MV-4-11 (cell line): Measurements from ENCODE around the gene TBC1D32.
"Not testable (repeated sequence)": the region's sequence is repeated elsewhere in the genome, so short reads cannot be mapped to it uniquely, and the experiment has no call there.

Experiments used
- DNase-seq: peaks from one replicate; lab custom pipeline; 2025; lab: John Stamatoyannopoulos, UW

TBC1D32 gene

GRCh38 chr6:121334299-121335086 is at the start of gene TBC1D32:
TSS of gene TBC1D32 (minus strand) at chr6:121334480. CDS start at chr6:121334430, 50 bp downstream.
- DNase-seq = peak; percentile 88

- DNase-seq = no peak
These were observed 49.2 kb upstream of the TBC1D32 start for GRCh38 chr6:121383478-121383877.

GRCh38 chr6:121382467-121383121 is 48.3 kb upstream of the TBC1D32 start:
- DNase-seq = no peak

GRCh38 chr6:121376411-121376810 is 42.1 kb upstream of the TBC1D32 start:
- no peak for DNase-seq

GRCh38 chr6:121374219-121374618 is 39.9 kb upstream of the TBC1D32 start:
- not testable (repeated sequence) for DNase-seq

- DNase-seq = no peak
These were observed 31.5 kb upstream of the TBC1D32 start for GRCh38 chr6:121365536-121366521.

GRCh38 chr6:121356575-121356974 is 22.3 kb upstream of the TBC1D32 start:
- no peak for DNase-seq

GRCh38 chr6:121354764-121355163 is 20.5 kb upstream of the TBC1D32 start:
- no peak for DNase-seq

GRCh38 chr6:121352941-121353340 is 18.7 kb upstream of the TBC1D32 start:
- DNase-seq = no peak

GRCh38 chr6:121351916-121352315 is 17.6 kb upstream of the TBC1D32 start:
- DNase-seq = no peak

- no peak for DNase-seq
These were observed 15.3 kb upstream of the TBC1D32 start for GRCh38 chr6:121349596-121349995.

GRCh38 chr6:121347484-121347883 is 13.2 kb upstream of the TBC1D32 start:
- DNase-seq = no peak

- no peak for DNase-seq
These were observed 10.3 kb upstream of the TBC1D32 start for GRCh38 chr6:121344539-121344938.

- no peak for DNase-seq
These were observed 5.5 kb upstream of the TBC1D32 start for GRCh38 chr6:121339639-121340226.

GRCh38 chr6:121338956-121339355 is 4.7 kb upstream of the TBC1D32 start:
- no peak for DNase-seq

- no peak for DNase-seq
These were observed 4.1 kb upstream of the TBC1D32 start for GRCh38 chr6:121338366-121338765.

- peak; percentile 12 for DNase-seq
These were observed 1.1 kb upstream of the TBC1D32 start for GRCh38 chr6:121335087-121336008.

GRCh38 chr6:121333694-121334093 is 586 bp downstream of the TBC1D32 start:
- not testable (repeated sequence) for DNase-seq

GRCh38 chr6:121333196-121333595 is 1.1 kb downstream of the TBC1D32 start:
- no peak for DNase-seq

GRCh38 chr6:121330516-121330915 is 3.8 kb downstream of the TBC1D32 start:
- peak; percentile 14 for DNase-seq

GRCh38 chr6:121321282-121321681 is 13.0 kb downstream of the TBC1D32 start:
- no peak for DNase-seq
